Stimulated activated CD8-positive, alpha-beta memory T cell treated with anti-CD3 and anti-CD28 coated beads, Interleukin-2, amount 100 ng/mL, for 48 hours (primary cell): ENCODE results near the gene MRPL55.

Experiments used
- DNase-seq, 2 donors: peaks; one replicate each; pipeline ENCODE4 v3.0.0-alpha.2; 2020; ENCODE audit warnings: low read depth in 2 of 2

MRPL55 gene

GRCh38 chr1:228147768-228148167, 38.7 kb upstream of the MRPL55 start:
- DNase-seq = no peak

GRCh38 chr1:228147151-228147693, 38.1 kb upstream of the MRPL55 start:
- no peak for DNase-seq

GRCh38 chr1:228146417-228147150, 37.5 kb upstream of the MRPL55 start:
- no peak for DNase-seq

- DNase-seq = no peak
Measured at GRCh38 chr1:228145463-228146416, 36.6 kb upstream of the MRPL55 start.

- no peak for DNase-seq
Measured at GRCh38 chr1:228144993-228145343, 35.9 kb upstream of the MRPL55 start.

- DNase-seq = no peak
Measured at GRCh38 chr1:228144193-228144992, 35.3 kb upstream of the MRPL55 start.

- DNase-seq = no peak
Measured at GRCh38 chr1:228143480-228144192, 34.5 kb upstream of the MRPL55 start.

GRCh38 chr1:228142701-228143136, 33.6 kb upstream of the MRPL55 start:
- no peak for DNase-seq

GRCh38 chr1:228142155-228142691, 33.1 kb upstream of the MRPL55 start:
- DNase-seq = no peak

- no peak for DNase-seq
Measured at GRCh38 chr1:228141226-228142044, 32.3 kb upstream of the MRPL55 start.

- DNase-seq = no peak
Measured at GRCh38 chr1:228140724-228141225, 31.7 kb upstream of the MRPL55 start.

GRCh38 chr1:228139931-228140723, 31.0 kb upstream of the MRPL55 start, which contains the start of gene GUK1:
Gene GUK1 (plus strand): TSS chr1:228140279. CDS start chr1:228140303, 24 bp downstream.
- DNase-seq = peak; percentile 100

- DNase-seq = no peak
Measured at GRCh38 chr1:228139406-228139930, 30.4 kb upstream of the MRPL55 start.

- DNase-seq = no peak
Measured at GRCh38 chr1:228136901-228137300, 27.8 kb upstream of the MRPL55 start.

GRCh38 chr1:228134591-228134990, 25.5 kb upstream of the MRPL55 start:
- DNase-seq = no peak

GRCh38 chr1:228131766-228132165, 22.7 kb upstream of the MRPL55 start:
- no peak for DNase-seq

GRCh38 chr1:228125185-228125584, 16.1 kb upstream of the MRPL55 start:
- no peak for DNase-seq

GRCh38 chr1:228123505-228123904, 14.4 kb upstream of the MRPL55 start:
- no peak for DNase-seq
